ENCODE measurements around the gene PGLYRP4. TPM values are rescaled to one million over a fixed set of nuclear protein-coding genes. Genes with fewer than 3 reads are reported as not detected.

The PGLYRP4 gene
- total and polyA plus RNA-seq, 7 experiments from 2014 or later = not detected

DNA sequence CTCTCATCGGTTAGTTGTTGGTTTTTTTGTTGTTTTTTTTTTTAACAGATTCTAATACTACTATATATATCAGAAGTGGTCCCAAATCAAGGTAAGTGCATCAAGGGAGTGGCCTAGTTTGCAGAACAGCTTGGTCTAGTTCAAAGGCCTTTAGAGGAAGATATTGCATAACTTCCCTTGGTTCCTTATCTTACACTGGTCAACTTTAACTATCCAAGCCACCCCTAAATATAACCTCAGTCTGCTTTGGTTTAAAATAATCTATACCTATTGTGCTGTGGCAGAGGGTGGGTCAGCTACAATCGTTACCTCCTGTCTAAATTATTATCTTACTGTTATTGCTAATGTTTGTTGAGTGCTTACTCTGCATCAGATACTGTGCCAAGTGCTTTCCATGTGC is 19.9 kb upstream of the PGLYRP4 start:
- Mint-ChIP-seq H3K4me1 (peaks cover 0 to 7% (median 0%) of the 10 kb centered on the region in 7 donors), H3K4me3 (no peak overlapping the region), H3K9me3 (peaks cover 0 to 6% (median 0%) of the 10 kb centered on the region in 11 donors), H3K27me3 (peaks cover 0 to 9% (median 2%) of the 10 kb centered on the region in 5 donors), H3K27ac (no peak overlapping the region), H3K36me3 (no peaks in the 10 kb centered on the region)
- no peak overlapping the region for H3K27ac ChIP-seq (ENCODE audit: low read depth, low read length)
- POLR2A ChIA-PET = no interaction called here
- no peaks in the 10 kb centered on the region for H3K36me3 ChIP-seq (ENCODE audit: control insufficient read depth in 2 of 3, insufficient read depth in 3 of 3, low read length in 3 of 3)
- no peak for DNase-seq
- intact Hi-C loops (cut with micrococcal nuclease) = no loop called here
- no peaks in the 10 kb centered on the region for H3K9me3 ChIP-seq (ENCODE audit: control insufficient read depth in 2 of 3, low read length in 3 of 3)
- peak; percentile 58 for ATAC-seq
- H3K4me1 ChIP-seq (ENCODE audit: control insufficient read depth in 2 of 2, insufficient read depth in 2 of 2, low read length in 2 of 2) = no peaks in the 10 kb centered on the region
- CTCF ChIA-PET = no interaction called here
- no peaks in the 10 kb centered on the region for H3K27me3 ChIP-seq (ENCODE audit: control insufficient read depth in 2 of 2, insufficient read depth in 2 of 2, low read length in 2 of 2)
- H3K4me3 ChIP-seq (ENCODE audit: low read length) = no peak overlapping the region

GRCh38 chr1:153367090-153367489 is 18.4 kb upstream of the PGLYRP4 start:
- CTCF ChIA-PET = no interaction called here
- no peak overlapping the region for H3K27ac ChIP-seq (ENCODE audit: low read depth, low read length)
- no peaks in the 10 kb centered on the region for H3K9me3 ChIP-seq (ENCODE audit: control insufficient read depth in 2 of 3, low read length in 3 of 3)
- H3K4me1 Mint-ChIP-seq = peaks cover 0 to 11% (median 0%) of the 10 kb centered on the region in 7 donors
- no peak overlapping the region for H3K4me3 Mint-ChIP-seq
- POLR2A ChIA-PET = no interaction called here
- no peaks in the 10 kb centered on the region for H3K36me3 ChIP-seq (ENCODE audit: control insufficient read depth in 2 of 3, insufficient read depth in 3 of 3, low read length in 3 of 3)
- no peak overlapping the region for H3K4me3 ChIP-seq (ENCODE audit: low read length)
- no peak overlapping the region for H3K27ac Mint-ChIP-seq
- peaks cover 0 to 6% (median 0%) of the 10 kb centered on the region in 11 donors for H3K9me3 Mint-ChIP-seq
- DNase-seq = no peak
- no peaks in the 10 kb centered on the region for H3K27me3 ChIP-seq (ENCODE audit: control insufficient read depth in 2 of 2, insufficient read depth in 2 of 2, low read length in 2 of 2)
- H3K27me3 Mint-ChIP-seq = peaks cover 0 to 12% (median 5%) of the 10 kb centered on the region in 5 donors
- H3K36me3 Mint-ChIP-seq = no peaks in the 10 kb centered on the region
- no peak for ATAC-seq
- no peaks in the 10 kb centered on the region for H3K4me1 ChIP-seq (ENCODE audit: control insufficient read depth in 2 of 2, insufficient read depth in 2 of 2, low read length in 2 of 2)
- intact Hi-C loops (cut with micrococcal nuclease) = no loop called here

DNA sequence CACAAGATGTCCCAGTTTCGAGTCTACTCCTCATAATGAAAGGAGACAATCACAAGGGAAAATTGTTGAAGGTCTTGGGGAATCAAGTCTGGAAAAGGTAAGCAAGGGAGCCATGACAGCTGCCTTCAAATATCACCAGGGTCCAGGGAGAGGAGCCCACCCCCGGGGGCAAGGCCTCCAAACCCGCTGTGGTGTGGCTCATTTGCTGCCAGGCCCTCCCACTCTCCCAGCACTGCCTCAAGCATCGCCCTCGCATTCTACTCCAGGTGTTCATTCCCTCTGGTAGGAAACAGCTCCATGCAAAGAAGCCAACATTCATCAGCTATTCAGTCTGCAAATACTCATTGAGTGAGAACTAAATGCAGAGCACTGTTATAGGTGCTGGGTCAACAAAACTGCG is 17.6 kb upstream of the PGLYRP4 start:
- H3K27me3 ChIP-seq (ENCODE audit: control insufficient read depth in 2 of 2, insufficient read depth in 2 of 2, low read length in 2 of 2) = no peaks in the 10 kb centered on the region
- H3K9me3 Mint-ChIP-seq = peaks cover 0 to 2% (median 0%) of the 10 kb centered on the region in 11 donors
- DNase-seq (no peak), ATAC-seq (no peak)
- H3K9me3 ChIP-seq (ENCODE audit: control insufficient read depth in 2 of 3, low read length in 3 of 3) = no peaks in the 10 kb centered on the region
- H3K4me3 Mint-ChIP-seq = no peak overlapping the region
- POLR2A ChIA-PET = no interaction called here
- H3K4me3 ChIP-seq (ENCODE audit: low read length) = no peak overlapping the region
- peaks cover 0 to 11% (median 0%) of the 10 kb centered on the region in 7 donors for H3K4me1 Mint-ChIP-seq
- intact Hi-C loops (cut with micrococcal nuclease) = no loop called here
- peaks cover 0 to 2% (median 0%) of the 10 kb centered on the region in 5 donors for H3K36me3 Mint-ChIP-seq
- H3K27ac Mint-ChIP-seq = no peak overlapping the region
- CTCF ChIA-PET = no interaction called here
- H3K27me3 Mint-ChIP-seq = peaks cover 0 to 12% (median 5%) of the 10 kb centered on the region in 5 donors
- no peaks in the 10 kb centered on the region for H3K4me1 ChIP-seq (ENCODE audit: control insufficient read depth in 2 of 2, insufficient read depth in 2 of 2, low read length in 2 of 2)
- no peaks in the 10 kb centered on the region for H3K36me3 ChIP-seq (ENCODE audit: control insufficient read depth in 2 of 3, insufficient read depth in 3 of 3, low read length in 3 of 3)
- H3K27ac ChIP-seq (ENCODE audit: low read depth, low read length) = no peak overlapping the region

GRCh38 chr1:153365696-153366095 is 17.1 kb upstream of the PGLYRP4 start:
- ChIA-PET POLR2A (no interaction called here), CTCF (no interaction called here)
- DNase-seq (no peak), ATAC-seq (no peak)
- H3K27ac Mint-ChIP-seq = no peak overlapping the region
- H3K27ac ChIP-seq (ENCODE audit: low read depth, low read length) = no peak overlapping the region
- no peak overlapping the region for H3K4me3 Mint-ChIP-seq
- H3K4me1 ChIP-seq (ENCODE audit: control insufficient read depth in 2 of 2, insufficient read depth in 2 of 2, low read length in 2 of 2) = no peaks in the 10 kb centered on the region
- peaks cover 0 to 6% (median 0%) of the 10 kb centered on the region in 5 donors for H3K36me3 Mint-ChIP-seq
- H3K9me3 ChIP-seq (ENCODE audit: control insufficient read depth in 2 of 3, low read length in 3 of 3) = no peaks in the 10 kb centered on the region
- peaks cover 0 to 11% (median 0%) of the 10 kb centered on the region in 7 donors for H3K4me1 Mint-ChIP-seq
- no peaks in the 10 kb centered on the region for H3K36me3 ChIP-seq (ENCODE audit: control insufficient read depth in 2 of 3, insufficient read depth in 3 of 3, low read length in 3 of 3)
- peaks cover 0 to 2% (median 0%) of the 10 kb centered on the region in 11 donors for H3K9me3 Mint-ChIP-seq
- intact Hi-C loops (cut with micrococcal nuclease) = no loop called here
- no peak overlapping the region for H3K4me3 ChIP-seq (ENCODE audit: low read length)
- peaks cover 0 to 12% (median 5%) of the 10 kb centered on the region in 5 donors for H3K27me3 Mint-ChIP-seq
- H3K27me3 ChIP-seq (ENCODE audit: control insufficient read depth in 2 of 2, insufficient read depth in 2 of 2, low read length in 2 of 2) = no peaks in the 10 kb centered on the region

GRCh38 chr1:153364766-153365666 is 16.4 kb upstream of the PGLYRP4 start:
- Histone ChIP-seq H3K4me3 (ENCODE audit: low read length) (no peak overlapping the region), H3K9me3 (ENCODE audit: control insufficient read depth in 2 of 3, low read length in 3 of 3) (no peaks in the 10 kb centered on the region), H3K36me3 (ENCODE audit: control insufficient read depth in 2 of 3, insufficient read depth in 3 of 3, low read length in 3 of 3) (no peaks in the 10 kb centered on the region), H3K4me1 (ENCODE audit: control insufficient read depth in 2 of 2, insufficient read depth in 2 of 2, low read length in 2 of 2) (no peaks in the 10 kb centered on the region), H3K27me3 (ENCODE audit: control insufficient read depth in 2 of 2, insufficient read depth in 2 of 2, low read length in 2 of 2) (no peaks in the 10 kb centered on the region), H3K27ac (ENCODE audit: low read depth, low read length) (no peak overlapping the region)
- POLR2A ChIA-PET = no interaction called here
- peaks cover 0 to 11% (median 0%) of the 10 kb centered on the region in 7 donors for H3K4me1 Mint-ChIP-seq
- no peaks in the 10 kb centered on the region for H3K9me3 Mint-ChIP-seq
- DNase-seq (no peak), ATAC-seq (peak; percentile 37)
- intact Hi-C loops (cut with micrococcal nuclease) = no loop called here
- CTCF ChIA-PET = no interaction called here
- peak overlapping the region in 1 of 9 donors; percentile 32 for H3K27ac Mint-ChIP-seq
- no peak overlapping the region for H3K4me3 Mint-ChIP-seq
- H3K36me3 Mint-ChIP-seq = peaks cover 0 to 6% (median 0%) of the 10 kb centered on the region in 5 donors
- H3K27me3 Mint-ChIP-seq = peaks cover 0 to 12% (median 2%) of the 10 kb centered on the region in 5 donors

DNA sequence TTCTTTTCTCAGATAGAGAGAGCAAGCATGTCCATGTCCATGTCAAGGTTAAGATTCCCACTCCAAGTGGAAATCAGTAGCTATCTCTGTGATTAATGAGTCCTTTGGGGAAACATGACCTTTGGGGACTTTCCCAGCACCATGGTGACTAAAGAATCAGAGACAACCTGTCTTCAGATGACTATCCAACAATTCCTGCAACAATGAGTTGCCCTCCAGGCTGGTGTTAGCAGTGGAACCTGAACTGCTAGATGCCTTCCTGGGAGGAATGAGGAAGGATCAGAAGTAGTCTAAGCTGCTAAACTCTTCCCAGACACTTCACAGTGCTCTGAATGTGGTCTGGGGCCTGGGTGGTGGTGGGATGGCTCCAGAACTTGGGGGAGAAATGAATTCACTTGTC is 15.5 kb upstream of the PGLYRP4 start:
- Histone ChIP-seq H3K27ac (ENCODE audit: low read depth, low read length) (no peak overlapping the region), H3K9me3 (ENCODE audit: control insufficient read depth in 2 of 3, low read length in 3 of 3) (no peaks in the 10 kb centered on the region), H3K4me3 (ENCODE audit: low read length) (no peak overlapping the region), H3K36me3 (ENCODE audit: control insufficient read depth in 2 of 3, insufficient read depth in 3 of 3, low read length in 3 of 3) (no peaks in the 10 kb centered on the region), H3K27me3 (ENCODE audit: control insufficient read depth in 2 of 2, insufficient read depth in 2 of 2, low read length in 2 of 2) (no peaks in the 10 kb centered on the region), H3K4me1 (ENCODE audit: control insufficient read depth in 2 of 2, insufficient read depth in 2 of 2, low read length in 2 of 2) (no peaks in the 10 kb centered on the region)
- Mint-ChIP-seq H3K9me3 (no peaks in the 10 kb centered on the region), H3K27ac (no peak overlapping the region), H3K4me1 (peaks cover 0 to 11% (median 0%) of the 10 kb centered on the region in 7 donors), H3K27me3 (peaks cover 0 to 12% (median 0%) of the 10 kb centered on the region in 5 donors), H3K36me3 (peaks cover 0 to 6% (median 0%) of the 10 kb centered on the region in 5 donors), H3K4me3 (no peak overlapping the region)
- DNase-seq (no peak), ATAC-seq (no peak)
- intact Hi-C loops (cut with micrococcal nuclease) = no loop called here
- ChIA-PET CTCF (interaction anchor here (0.7 kb wide), 1 partner anchor 11 kb away, joined by 4 read pairs; no protein-coding TSS in a partner anchor), POLR2A (no interaction called here)

Data from naive thymus-derived CD4-positive, alpha-beta T cell (primary cell).